GM19395 (cell line): ENCODE measurements around the gene CAVIN2.

Source experiments
- ATAC-seq: cut with Tn5 transposase; IDR thresholded peaks from one replicate; pipeline ENCODE4 v1.9.1; 2021; ENCODE audit warnings: mild to moderate bottlenecking, moderate library complexity; ENCODE audit not compliant: unreplicated experiment

Gene CAVIN2

DNA sequence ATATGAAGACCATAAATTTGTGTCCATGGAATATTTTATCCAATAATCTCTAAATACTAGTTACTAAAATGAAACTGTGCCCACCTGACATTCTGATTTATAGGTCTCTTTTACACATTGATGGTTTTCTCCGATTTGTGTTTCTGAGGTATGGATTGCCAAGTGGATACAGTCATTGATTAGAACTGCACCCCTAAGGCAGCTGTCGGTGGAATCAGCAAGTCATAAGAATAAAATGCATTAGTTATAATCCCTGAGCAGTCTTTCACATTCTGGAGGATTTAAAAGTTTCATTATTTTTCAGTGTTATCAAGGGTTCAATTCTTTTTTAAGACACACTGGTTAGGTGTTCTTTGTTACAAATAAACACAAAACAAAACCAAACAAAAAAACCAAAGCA lies 6.0 kb downstream of the CAVIN2 start:
- no peak for ATAC-seq

GRCh38 chr2:191839918-191840804 lies 6.7 kb downstream of the CAVIN2 start:
- ATAC-seq, result no peak

- no peak for ATAC-seq
Measured at GRCh38 chr2:191838526-191838925, 8.4 kb downstream of the CAVIN2 start.

DNA sequence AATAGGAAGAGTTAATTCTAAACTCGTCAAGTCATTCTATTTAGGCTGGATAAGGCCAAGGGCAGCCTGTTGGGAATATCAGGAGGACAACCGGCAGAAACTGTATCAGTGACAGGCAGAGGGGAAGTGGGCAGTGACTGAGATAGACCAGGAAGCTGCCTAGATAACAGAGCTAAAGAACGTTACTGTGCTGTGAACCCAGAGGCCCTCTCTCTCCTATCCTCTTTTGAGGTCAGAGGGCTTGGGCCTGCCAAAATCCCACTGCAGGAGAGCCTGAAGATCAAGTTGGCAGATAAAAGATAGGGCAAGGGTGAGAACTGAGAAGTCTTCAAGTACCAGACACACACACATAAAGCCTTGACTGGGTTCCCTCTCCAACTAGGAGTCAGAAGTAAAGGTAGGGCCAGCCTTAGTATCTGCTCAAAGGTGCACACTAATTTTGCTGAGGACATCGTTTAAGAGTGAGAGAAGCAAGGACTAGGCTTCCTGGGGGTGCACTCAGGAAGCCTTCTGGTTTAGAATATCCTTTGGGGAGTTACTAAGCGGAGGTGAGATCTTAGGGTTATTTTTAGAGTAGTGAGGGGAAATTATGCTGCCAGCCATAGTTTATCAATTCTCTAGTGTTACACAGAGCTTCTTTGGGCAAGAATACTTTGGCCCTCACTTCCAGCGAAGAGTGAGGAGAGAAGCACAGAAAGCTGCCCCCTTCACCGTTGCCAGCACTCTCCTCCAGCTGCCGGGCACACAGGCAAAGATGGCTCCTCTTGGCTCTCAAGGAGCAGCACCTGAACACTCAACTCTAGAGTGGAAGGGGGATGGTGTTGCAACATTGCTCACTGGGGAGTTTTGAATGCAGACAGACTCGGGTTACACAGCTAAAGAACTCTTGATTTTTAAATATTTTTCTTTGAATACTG lies 9.8 kb downstream of the CAVIN2 start:
- peak; percentile 51 for ATAC-seq

DNA sequence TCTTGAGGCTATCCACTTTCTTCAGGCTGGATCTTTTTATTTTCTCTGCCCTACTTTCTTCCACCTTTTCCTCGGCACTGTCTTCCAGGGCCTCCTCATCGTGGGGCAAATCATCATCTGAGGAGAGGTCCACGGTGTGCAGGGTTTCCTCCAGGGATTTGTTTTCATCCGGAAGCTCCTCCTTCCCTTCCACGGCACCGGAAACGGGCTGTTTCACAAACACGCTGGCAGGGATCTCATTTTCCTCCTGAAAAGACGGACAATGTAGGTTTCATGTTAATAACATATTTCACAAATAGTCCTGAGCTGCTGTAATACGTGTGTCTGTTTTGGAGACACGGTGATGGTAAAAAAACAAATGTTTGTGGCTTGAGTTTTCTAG lies 10.4 kb downstream of the CAVIN2 start:
- ATAC-seq, result no peak

GRCh38 chr2:191835539-191836350 lies 11.1 kb downstream of the CAVIN2 start:
- ATAC-seq, result no peak

- no peak for ATAC-seq
Measured at GRCh38 chr2:191835100-191835499, 11.8 kb downstream of the CAVIN2 start.

- no peak for ATAC-seq
Measured at GRCh38 chr2:191833356-191833755, 13.5 kb downstream of the CAVIN2 start.

DNA sequence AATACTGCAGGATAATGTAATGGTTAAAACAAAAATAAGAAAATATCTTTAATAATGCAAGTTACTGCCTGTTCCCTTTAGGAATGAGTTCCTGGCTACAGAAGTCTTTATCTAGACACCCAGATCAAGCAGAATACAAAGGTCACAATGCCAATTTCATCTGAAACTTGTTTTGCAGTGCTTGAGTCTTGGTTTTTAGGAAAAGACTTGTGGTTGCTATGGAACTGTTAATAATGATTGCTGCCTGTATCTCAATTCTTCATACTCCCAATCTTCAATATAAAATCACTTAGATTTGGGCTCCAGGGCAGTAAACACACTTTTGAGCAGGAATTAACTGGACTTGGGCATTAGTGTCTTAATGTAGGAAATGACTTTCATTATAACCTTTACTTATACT lies 14.2 kb downstream of the CAVIN2 start:
- no peak for ATAC-seq

GRCh38 chr2:191831410-191831994 lies 15.4 kb downstream of the CAVIN2 start:
- no peak for ATAC-seq

DNA sequence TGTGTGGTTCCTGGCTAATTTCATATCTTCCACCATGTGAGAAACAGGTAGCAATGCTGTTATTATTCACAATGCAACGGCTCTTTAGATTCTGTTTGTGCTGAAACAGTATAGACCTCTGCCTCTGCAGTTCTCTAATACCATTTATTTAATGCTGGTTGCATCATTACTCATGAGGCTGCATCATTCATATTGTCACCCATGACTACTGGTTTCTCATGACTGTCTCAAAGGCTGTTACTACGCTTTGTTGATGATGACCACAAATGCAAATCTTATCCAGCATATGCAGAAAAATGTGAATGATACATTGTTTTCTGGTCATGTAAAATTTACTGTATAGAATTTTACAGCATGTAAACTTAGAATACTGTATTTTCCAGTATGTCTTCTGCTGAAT lies 22.5 kb downstream of the CAVIN2 start:
- ATAC-seq, result no peak

DNA sequence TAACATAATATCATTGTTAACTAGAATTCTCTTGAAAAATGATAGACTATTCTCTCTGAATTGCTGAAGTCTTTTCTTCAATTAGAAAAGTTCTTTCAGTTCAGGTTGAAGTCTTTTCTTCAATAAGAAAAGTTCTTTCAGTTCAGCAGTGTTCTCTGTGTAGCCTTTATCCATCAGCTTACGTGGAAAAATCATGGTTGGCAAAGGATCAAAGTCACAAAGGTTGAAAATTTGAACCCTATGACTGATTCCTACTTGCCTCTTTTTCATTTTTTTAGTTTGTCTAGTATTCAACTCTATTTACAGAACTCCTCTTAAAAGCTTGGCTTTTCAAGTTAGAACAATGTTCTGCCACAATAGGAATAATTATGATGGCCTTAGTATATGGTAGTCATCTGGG lies 25.8 kb downstream of the CAVIN2 start:
- no peak for ATAC-seq

DNA sequence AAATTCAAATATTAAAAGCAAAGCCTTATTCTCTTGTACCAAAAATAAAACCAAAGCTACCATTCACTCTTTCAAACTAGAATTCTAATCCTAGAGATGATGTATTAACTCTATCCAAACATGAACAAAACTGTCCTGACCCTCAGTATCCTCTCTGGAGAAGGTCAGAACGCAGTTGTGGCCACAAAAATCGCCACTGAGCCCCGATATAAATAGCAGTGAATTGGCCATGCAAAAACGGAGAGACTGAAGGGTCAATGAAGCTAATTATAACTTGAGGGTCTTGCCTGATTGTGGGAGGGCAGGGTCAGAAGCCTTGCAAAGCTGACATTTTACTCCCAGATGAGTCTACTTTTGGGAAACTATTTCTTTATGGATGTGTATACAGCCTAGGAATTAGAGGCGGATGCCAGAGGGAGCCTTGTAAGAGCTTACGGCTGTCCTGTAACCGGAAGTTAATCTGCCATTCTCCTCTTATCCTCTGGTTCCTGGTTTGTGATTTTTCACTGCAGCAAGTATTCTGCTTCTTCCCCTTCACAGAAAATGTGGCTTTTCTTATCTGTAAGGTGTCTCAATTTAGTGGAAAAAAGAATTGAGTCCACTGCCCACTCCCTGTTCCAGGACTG lies 28.1 kb downstream of the CAVIN2 start:
- no peak for ATAC-seq

DNA sequence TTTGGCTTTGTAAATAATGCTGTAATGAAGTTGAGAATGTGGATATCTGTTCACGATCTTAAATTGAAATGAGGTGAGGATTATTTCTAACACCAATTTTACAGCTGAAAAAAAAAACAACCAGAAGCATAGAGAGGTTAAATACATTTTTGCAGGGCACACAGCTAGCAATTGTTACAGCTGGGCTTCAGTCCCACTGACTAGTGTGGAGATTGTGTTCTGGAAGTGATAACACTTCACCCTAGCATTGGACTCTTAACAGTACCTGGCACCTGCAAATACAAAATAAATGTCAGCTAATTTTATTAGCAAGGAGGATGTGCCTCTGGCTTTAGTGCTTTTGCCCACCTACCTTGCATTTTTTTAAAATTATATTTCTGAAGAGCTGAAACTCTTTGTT lies 28.8 kb downstream of the CAVIN2 start:
- ATAC-seq, result no peak

GRCh38 chr2:191815010-191815409 lies 31.9 kb downstream of the CAVIN2 start:
- no peak for ATAC-seq

DNA sequence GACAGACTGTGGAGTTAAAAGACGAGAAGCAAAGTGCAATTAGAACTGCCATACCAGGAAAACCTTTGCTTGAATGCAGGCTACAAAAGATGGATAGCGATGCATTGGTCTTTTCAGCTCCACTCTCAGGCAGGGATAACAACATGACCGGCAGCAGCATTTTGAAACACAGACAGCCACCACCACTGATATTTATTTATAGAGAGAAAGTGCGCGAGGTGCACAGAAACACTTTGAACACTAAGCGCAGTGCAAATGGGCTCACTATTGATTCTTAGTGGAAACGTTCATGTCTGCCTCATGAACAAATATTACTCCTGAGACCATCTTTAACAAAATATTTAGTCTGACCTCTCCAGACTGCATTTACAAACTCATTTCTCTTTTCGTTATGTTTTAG lies 32.9 kb downstream of the CAVIN2 start:
- no peak for ATAC-seq

DNA sequence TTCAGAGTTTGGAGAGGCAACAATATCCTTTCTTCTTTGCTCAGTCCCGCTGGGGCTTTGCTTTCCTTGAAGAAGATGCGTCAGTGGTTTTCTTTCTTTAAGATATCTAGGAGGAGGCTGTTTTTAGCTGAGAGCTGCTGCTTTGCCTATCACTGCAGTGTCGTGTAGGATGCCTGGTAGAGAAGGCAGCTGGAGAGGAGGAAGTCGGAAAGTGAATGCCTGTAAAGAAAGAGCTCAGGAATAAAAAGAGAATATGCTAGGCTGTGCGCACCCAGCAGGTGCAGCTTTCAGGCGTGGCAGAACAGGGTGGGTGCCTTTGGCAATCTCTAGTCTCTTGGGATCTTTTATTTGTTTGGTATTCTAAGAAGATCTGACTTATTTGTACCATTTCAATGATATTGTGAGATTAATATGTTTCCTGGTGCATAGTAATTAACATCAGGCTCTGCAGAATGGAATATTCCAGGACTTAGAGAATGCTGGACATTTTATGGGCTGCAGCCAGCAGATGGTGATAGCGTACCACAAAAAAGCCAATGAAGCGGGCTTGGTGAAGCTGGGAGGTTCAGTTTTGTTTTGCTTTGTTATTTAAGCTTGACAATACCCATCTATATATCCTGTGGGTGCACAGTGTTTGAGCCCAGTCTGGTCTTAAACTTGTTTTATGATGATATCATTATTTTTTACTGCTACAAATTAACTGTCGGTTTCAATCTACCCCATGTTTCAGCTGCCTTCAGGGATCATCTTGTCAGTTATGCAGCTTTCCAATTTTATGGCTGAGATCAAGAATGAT lies 34.9 kb downstream of the CAVIN2 start:
- ATAC-seq, result peak; percentile 91

- ATAC-seq, result no peak
Measured at GRCh38 chr2:191806396-191806795, 40.5 kb downstream of the CAVIN2 start.

GRCh38 chr2:191804766-191805165 lies 42.1 kb downstream of the CAVIN2 start:
- ATAC-seq, result no peak
